ENCODE measurements around the gene PCDH9.

Gene PCDH9

GRCh38 chr13:66354879-66355751 lies 875.0 kb downstream of the PCDH9 start:
- no peak for DNase-seq

GRCh38 chr13:66353664-66354063 lies 876.5 kb downstream of the PCDH9 start:
- peak; percentile 58 for DNase-seq

- DNase-seq: no peak
Measured at GRCh38 chr13:66349966-66350365, 880.2 kb downstream of the PCDH9 start.

- DNase-seq: peak; percentile 83
Measured at GRCh38 chr13:66348745-66349690, 881.1 kb downstream of the PCDH9 start.

- DNase-seq: no peak
Measured at GRCh38 chr13:66347486-66348117, 882.5 kb downstream of the PCDH9 start.

- no peak for DNase-seq
Measured at GRCh38 chr13:66345971-66346370, 884.2 kb downstream of the PCDH9 start.

- no peak for DNase-seq
Measured at GRCh38 chr13:66345518-66345810, 884.7 kb downstream of the PCDH9 start.

- DNase-seq: no peak
Measured at GRCh38 chr13:66344805-66345517, 885.2 kb downstream of the PCDH9 start.

GRCh38 chr13:66343224-66343828 lies 886.8 kb downstream of the PCDH9 start:
- DNase-seq: no peak

- DNase-seq: no peak
Measured at GRCh38 chr13:66341635-66342377, 888.3 kb downstream of the PCDH9 start.

GRCh38 chr13:66339214-66339613 lies 890.9 kb downstream of the PCDH9 start:
- DNase-seq: no peak

- no peak for DNase-seq
Measured at GRCh38 chr13:66338542-66338941, 891.6 kb downstream of the PCDH9 start.

GRCh38 chr13:66335626-66336025 lies 894.5 kb downstream of the PCDH9 start:
- no peak for DNase-seq

- peak; percentile 75 for DNase-seq
Measured at GRCh38 chr13:66329988-66330451, 900.1 kb downstream of the PCDH9 start.

- no peak for DNase-seq
Measured at GRCh38 chr13:66328476-66328875, 901.7 kb downstream of the PCDH9 start.

- no peak for DNase-seq
Measured at GRCh38 chr13:66323745-66324347, 906.3 kb downstream of the PCDH9 start.

- DNase-seq: no peak
Measured at GRCh38 chr13:66322936-66323335, 907.2 kb downstream of the PCDH9 start.

- no peak for DNase-seq
Measured at GRCh38 chr13:66322193-66322740, 907.9 kb downstream of the PCDH9 start.

- DNase-seq: peak; percentile 68
Measured at GRCh38 chr13:66314911-66315310, 915.2 kb downstream of the PCDH9 start.

GRCh38 chr13:66313413-66313812 lies 916.7 kb downstream of the PCDH9 start:
- DNase-seq: no peak
